ENCODE data around the gene LIMS3.
"Not testable (repeated sequence)": the region's sequence is repeated elsewhere in the genome, so short reads cannot be mapped to it uniquely, and the experiment has no call there.

DNA sequence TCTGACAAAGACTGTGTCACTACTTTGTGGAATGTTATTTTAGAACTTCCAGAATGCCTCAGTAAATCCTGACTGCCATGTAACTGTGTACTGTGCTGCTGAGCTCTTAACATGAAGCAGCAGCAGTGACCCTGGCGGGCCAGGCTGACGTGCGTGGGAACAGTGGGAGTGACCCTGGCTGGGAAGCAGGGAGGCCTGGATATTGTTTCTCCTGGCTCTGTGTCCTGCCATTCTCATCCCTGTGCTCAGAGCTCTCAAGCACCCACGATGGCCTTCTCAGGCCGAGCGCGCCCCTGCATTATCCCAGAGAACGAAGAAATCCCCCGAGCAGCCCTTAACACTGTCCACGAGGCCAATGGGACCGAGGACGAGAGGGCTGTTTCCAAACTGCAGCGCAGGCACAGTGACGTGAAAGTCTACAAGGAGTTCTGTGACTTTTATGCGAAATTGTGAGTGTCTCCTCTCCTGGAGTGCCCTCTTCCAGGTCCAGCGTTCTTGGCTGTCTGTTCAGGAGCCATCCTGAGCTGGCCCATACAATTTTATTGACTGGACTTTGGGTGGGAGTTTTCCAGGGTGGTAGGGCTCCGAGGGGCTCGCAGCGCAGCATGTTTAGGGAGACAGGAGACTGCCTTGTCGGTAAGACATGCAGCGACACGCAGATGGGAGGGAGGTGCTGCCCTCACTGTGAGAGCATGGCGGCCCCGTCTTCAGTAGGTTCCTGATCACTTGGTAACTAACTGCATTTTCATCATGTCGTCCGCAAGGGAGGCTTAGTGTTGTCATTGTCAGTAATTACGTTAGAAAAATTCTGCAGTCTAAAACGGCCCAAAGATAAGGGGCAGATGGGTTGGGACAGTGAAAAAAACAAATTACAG lies at the start of gene LIMS3:
- TF ChIP-seq, protein P1, sequence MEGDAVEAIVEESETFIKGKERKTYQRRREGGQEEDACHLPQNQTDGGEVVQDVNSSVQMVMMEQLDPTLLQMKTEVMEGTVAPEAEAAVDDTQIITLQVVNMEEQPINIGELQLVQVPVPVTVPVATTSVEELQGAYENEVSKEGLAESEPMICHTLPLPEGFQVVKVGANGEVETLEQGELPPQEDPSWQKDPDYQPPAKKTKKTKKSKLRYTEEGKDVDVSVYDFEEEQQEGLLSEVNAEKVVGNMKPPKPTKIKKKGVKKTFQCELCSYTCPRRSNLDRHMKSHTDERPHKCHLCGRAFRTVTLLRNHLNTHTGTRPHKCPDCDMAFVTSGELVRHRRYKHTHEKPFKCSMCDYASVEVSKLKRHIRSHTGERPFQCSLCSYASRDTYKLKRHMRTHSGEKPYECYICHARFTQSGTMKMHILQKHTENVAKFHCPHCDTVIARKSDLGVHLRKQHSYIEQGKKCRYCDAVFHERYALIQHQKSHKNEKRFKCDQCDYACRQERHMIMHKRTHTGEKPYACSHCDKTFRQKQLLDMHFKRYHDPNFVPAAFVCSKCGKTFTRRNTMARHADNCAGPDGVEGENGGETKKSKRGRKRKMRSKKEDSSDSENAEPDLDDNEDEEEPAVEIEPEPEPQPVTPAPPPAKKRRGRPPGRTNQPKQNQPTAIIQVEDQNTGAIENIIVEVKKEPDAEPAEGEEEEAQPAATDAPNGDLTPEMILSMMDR (IDR thresholded peaks at IDR 0.05; ENCODE audit: insufficient read depth, low read length) = not testable (repeated sequence)
- not testable (repeated sequence) for TF ChIP-seq GABPA (IDR thresholded peaks at IDR 0.05; ENCODE audit: low read depth)
